ENCODE results near the gene TPCN1.

The TPCN1 gene

GRCh38 chr12:113310489-113310888, 89.2 kb downstream of the TPCN1 start:
- DNase-seq (ENCODE audit: low read depth in 2 of 2), result no peak

- peak in 1 of 2 experiments; percentile 18 for DNase-seq (ENCODE audit: low read depth in 2 of 2)
Measured at GRCh38 chr12:113314121-113314529, 92.9 kb downstream of the TPCN1 start.

DNA sequence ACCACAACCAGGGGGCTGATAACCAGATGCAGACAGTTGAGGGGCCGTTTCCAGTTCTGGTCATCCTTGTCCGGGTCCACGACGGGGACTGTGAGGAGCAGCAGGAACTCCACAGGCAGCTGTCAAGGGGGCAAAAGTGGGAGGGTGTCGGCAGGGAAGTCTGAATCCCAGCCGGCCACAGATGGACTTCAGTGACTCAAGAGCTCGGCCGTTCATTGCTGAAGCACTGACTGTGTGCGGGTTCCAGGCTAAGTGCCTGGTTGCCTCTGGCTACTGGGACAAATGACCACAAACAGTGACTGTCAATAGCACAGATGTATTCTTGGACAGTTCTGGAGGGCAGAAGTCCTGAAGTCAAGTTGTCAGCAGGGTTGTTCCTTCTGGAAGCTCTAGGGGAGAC, 94.1 kb downstream of the TPCN1 start:
- DNase-seq (ENCODE audit: low read depth in 2 of 2), result no peak

DNA sequence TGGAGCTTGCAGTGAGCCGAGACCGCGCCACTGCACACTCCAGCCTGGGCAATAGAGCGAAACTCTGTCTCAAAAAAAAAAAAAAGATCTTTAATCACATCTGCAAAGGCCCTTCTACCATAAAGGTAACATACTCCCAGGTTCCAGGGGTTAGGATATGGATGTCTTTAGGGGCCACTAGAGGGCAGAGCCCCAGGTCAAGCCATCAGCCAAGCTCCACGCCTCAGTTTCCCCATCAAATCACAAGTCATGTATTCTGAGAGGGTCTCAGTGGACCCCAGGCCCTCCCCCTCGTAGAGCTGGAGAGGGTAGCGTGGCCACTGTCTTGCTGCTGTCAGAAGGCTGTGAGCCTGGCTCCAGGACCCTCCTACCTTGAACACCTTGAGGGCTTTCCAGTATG, 94.9 kb downstream of the TPCN1 start:
- no peak for DNase-seq (ENCODE audit: low read depth in 2 of 2)

- DNase-seq (ENCODE audit: low read depth in 2 of 2), result no peak
Measured at GRCh38 chr12:113317122-113317521, 95.9 kb downstream of the TPCN1 start.

- DNase-seq (ENCODE audit: low read depth in 2 of 2), result no peak
Measured at GRCh38 chr12:113318046-113318656, 96.9 kb downstream of the TPCN1 start.

DNA sequence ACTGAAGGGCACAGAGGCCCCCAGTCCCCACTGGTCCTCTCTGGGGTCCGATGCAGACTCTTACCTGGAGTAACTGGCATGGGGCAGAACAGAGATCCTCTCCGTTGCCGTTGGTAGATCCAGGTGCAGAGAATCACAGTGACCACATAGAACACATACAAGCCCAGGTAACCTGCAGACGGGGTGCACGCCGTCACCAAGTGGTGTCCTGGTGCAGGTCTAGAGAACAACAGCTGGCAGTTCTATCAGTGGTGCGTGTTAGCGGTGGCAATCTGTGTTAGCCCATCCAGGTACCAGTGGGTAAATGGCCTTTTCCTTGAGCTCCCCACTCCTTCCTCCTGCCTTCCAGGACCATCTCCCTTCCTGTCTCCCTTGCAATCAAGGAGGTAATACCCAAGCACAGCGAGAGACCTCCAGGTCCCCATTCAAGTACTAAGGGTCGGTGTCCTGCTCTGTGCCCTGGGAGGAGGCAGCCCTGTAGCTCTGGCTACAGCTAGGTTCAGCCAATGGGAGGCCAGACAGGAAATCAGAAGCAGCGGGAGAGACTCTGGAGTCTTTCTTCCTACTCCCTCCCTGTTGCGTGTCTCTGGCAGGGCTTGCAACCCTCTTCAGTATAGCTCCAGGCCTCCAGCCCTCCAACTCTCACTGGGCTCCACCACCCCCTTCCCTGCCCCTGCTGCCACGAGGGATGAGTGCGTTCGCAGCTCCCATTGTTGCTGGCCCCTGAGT, 97.8 kb downstream of the TPCN1 start:
- no peak for DNase-seq (ENCODE audit: low read depth in 2 of 2)

DNA sequence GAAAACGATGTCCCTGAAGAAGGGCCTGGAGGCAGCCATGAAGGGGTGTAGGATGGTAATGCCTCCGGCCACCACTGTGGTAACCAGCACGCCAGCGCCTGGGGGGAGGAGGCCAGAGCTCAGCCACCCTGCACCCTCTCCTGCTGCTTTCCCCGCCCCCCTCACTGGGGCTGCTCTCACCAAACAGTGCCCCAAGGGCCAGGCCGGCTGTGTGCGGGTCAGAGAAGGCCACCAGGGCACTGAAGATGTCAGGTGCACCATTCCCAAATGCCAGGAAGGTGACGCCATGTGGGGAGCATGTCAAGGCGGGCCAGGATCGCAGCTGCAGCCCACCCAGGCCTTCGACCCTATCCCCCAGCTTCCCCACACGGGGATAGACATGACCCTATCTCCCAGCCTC, 99.1 kb downstream of the TPCN1 start:
- DNase-seq (ENCODE audit: low read depth in 2 of 2), result no peak

- peak; percentile 20 to 21 for DNase-seq (ENCODE audit: low read depth in 2 of 2)
Measured at GRCh38 chr12:113322343-113322742, 101.1 kb downstream of the TPCN1 start.

DNA sequence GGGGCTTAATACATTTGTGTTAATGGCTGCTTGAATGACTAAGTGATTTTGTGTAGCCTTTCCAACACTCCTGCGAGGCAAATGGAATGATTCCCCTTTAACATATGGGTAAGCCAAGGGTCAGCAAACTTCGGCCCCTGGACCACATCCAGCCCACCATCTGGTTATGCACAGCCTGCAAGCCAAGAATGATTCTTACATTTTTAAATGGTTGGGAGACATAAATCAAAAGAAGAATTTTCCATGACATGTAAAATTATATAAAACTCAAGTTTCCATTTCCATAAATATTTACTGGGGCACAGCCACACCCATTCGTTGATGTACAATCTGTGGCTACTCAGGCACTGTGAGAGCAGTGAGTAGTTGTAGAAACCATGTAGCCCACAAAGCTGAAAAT, 104.7 kb downstream of the TPCN1 start:
- peak; percentile 12 to 18 for DNase-seq (ENCODE audit: low read depth in 2 of 2)

- no peak for DNase-seq (ENCODE audit: low read depth in 2 of 2)
Measured at GRCh38 chr12:113326775-113327395, 105.6 kb downstream of the TPCN1 start.

DNA sequence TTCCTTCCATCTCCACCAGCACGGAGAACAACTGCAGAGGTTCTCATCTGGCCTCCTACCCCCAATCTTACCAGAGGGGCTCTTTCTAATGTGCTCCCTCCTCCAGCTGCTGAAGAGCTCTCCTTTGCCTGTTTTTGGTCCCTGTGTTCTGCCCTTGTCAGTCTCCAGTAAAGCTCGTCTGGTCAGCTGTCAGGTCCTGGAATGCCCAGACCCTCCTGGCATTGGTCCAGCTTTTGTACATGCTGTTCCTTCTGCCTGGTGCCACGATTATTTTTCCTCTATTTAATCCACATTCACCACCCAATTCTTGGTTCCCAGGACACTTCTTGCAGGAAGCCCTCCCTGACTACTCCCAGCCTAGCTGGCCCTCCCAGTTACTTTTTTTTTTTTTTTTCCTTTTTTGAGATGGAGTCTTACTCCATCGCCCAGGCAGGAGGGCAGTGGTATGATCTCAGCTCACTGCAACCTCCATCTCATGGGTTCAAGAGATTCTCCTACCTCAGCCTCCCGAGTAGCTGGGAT, 107.2 kb downstream of the TPCN1 start:
- no peak for DNase-seq (ENCODE audit: low read depth in 2 of 2)

DNA sequence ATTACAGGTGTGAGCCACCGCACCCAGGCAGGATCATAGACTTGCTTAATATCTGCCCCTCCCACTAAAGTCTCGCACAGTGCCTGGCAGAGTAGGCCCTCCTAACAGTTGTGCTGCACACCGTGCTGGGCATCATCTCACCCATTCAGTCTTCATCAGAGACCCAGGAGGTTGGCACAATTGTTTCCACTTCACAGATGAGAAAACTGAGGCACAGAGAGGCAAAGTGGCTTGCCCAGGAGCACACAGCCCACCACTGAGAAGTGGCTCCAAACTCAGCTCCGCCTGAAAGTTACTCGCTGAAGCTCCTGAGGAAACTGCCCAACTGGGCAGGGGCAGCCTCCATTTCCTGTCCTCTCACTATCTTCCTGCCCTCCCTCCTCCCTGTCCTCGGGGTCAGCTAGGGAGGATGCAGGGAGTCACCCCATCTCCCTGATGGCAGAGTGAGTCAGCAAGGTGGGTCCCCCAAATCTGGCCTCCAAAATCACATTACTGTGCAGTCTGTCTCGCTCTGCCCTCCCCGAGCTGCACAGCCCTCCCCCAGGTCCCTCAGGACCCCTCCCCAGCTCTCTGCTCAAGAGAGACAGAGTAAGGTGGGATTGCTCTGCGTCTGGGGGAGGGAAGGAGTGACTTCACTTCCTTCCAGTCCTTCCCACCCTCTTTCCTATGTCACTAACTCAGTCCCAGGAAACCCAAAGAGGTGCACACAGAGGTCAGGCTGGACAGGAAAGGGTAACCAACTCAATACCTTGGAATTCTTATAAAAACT, 107.9 kb downstream of the TPCN1 start:
- DNase-seq (ENCODE audit: low read depth in 2 of 2), result no peak

DNA sequence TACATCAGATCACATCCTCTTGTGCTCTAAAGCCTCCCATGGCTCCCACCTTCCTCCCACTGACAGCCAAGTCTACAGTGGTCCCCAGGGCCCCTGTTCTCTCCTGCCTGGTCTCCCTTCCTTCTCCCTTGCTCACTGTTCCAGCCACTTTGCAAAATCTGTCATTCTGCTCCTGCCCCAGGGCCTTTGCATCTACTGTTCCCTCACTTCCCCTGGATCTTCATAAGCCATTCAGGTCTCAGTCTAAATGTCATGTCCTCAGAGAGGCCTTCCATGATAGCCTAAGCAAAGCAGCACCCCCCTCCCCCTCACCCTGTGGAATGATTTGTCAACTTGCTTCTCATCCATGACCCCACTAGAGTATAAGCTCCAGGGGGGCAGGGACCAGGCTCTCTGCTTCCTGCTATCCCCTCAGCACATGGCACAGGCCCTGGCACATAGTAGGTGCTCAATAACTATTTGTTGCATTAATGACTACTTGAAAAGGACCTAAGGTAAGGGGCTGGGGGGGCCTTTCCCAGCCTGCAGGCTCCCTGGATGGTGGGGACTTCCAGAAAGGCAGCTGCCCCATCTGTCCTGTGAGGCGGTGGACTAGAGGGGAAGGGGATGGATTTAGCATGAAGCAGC, 108.6 kb downstream of the TPCN1 start:
- DNase-seq (ENCODE audit: low read depth in 2 of 2), result no peak

- no peak for DNase-seq (ENCODE audit: low read depth in 2 of 2)
Measured at GRCh38 chr12:113330505-113330904, 109.2 kb downstream of the TPCN1 start.

GRCh38 chr12:113332688-113333417, 111.6 kb downstream of the TPCN1 start:
- DNase-seq (ENCODE audit: low read depth in 2 of 2), result no peak

DNA sequence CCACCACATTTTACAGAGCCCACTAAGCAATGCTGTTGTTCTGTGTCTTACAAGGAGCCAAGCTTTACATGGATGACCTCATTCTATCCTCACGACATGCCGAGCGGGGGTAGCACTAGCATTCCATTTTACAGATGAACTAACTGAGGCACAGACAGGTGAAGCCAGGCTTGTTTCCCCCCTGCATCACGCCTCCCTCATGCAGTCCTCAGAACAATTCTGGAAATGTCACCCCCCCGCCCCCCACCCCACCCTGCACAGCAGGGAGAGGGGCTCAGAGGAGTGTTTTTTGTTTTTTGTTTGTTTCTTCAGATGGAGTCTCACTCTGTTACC, 112.1 kb downstream of the TPCN1 start:
- DNase-seq (ENCODE audit: low read depth in 2 of 2), result no peak

GRCh38 chr12:113333877-113334785, 112.9 kb downstream of the TPCN1 start:
- no peak for DNase-seq (ENCODE audit: low read depth in 2 of 2)

DNA sequence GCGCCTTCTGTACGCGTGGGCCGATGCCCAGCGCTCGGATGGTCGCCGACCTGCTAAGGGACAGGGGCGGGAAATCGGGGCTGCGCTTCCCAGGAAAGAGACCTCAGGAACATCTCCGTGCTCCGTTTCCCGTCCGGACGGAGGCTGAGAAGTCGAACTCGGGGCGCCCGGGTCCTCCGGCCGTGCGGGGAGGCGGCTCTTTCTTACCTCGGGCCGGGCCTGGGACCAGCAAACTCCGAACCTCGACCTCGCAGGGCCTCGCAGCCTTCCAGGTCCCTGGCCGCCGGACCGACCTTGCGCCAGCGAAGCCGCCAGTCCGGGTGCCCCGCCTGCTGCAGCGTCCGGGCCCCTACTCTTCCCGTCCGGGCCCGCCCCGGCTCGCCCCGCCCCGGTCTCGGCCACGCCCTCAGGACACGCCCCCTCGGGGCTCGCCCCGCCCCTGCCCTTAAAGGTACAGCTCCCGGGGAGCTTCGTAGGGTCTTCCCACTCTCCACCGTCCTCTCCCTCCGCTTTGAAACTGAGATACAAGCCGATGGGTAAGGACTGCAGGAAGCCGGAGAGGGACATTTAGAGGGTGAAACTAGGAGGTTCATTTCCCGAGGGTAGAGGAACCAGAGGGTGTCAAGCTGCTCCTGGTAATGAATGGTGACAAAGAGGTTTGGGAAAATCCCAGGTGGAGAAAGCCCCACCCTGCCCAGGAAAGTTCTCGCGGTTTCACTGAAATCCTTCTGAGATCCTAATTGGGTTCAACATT, 113.7 kb downstream of the TPCN1 start, which contains the start of gene SLC8B1:
Gene SLC8B1, minus strand, starts transcription at position 324 of the 754 bp plus-strand sequence. CDS start 2,231 bp downstream, outside the sequence.
- peak; percentile 26 to 36 for DNase-seq (ENCODE audit: low read depth in 2 of 2)
